ENCODE results near the gene PRKCG. TPM values are rescaled to one million over a fixed set of nuclear protein-coding genes. Genes with fewer than 3 reads are reported as not detected.

PRKCG gene
- total and polyA plus RNA-seq, 9 donors, result 0.04 to 0.08 TPM; not detected in 7

DNA sequence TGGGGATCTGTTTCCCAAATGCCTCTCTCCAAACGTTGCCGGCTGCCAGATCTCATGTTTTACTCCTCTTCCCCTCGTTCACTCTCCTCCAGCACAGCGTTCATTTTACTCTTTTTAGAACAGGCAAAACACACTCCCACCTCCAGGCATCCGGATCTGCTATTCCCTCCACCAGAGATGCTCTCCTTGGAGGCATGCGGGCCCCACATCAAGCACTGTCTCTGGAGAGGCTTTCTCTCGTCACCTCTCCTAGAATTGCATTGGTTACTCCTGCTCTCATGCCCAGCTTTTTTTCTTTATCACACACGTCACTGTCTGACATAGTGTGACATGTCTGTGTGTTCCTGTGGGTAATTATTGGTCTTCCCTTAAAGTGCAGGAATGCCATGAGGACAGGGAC lies 34.4 kb upstream of the PRKCG start:
- intact Hi-C loops (cut with DNase I), result loop anchor here in 2 of 4 donors (10.0 kb wide), 2 partner anchors 57 to 177 kb away; partner anchors contain the start of gene CACNG7 (in 1 of the 2)
- TF ChIP-seq EP300 (IDR thresholded peaks at IDR 0.05) (no peak), POLR2A (IDR thresholded peaks at IDR 0.05) (no peak)
- TF ChIP-seq, protein P1, sequence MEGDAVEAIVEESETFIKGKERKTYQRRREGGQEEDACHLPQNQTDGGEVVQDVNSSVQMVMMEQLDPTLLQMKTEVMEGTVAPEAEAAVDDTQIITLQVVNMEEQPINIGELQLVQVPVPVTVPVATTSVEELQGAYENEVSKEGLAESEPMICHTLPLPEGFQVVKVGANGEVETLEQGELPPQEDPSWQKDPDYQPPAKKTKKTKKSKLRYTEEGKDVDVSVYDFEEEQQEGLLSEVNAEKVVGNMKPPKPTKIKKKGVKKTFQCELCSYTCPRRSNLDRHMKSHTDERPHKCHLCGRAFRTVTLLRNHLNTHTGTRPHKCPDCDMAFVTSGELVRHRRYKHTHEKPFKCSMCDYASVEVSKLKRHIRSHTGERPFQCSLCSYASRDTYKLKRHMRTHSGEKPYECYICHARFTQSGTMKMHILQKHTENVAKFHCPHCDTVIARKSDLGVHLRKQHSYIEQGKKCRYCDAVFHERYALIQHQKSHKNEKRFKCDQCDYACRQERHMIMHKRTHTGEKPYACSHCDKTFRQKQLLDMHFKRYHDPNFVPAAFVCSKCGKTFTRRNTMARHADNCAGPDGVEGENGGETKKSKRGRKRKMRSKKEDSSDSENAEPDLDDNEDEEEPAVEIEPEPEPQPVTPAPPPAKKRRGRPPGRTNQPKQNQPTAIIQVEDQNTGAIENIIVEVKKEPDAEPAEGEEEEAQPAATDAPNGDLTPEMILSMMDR (IDR thresholded peaks at IDR 0.05), result no peak

DNA sequence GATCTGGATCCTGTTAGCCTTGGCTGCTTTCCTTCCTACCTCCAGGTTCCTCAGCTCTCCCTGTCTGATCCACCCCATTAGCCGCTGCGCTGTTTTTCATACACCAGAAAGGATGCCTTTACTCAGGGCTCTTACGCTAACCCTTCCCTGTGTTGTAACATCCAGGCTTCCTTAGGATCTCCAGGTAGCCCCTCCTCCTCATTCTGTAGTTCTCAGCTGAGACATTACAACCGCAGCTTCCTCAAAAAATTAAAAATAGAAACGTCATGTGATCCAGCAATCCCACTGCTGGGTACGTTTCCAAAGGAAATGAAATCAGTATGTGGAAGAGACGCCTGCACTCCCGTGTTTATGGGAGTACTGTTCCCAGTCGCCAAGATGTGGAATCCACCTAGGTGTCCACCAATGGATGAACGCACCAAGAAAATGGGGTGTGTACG lies 32.7 kb upstream of the PRKCG start:
- WGBS, 3 donors, result 43 to 49% (median 43%) methylated on average over 11 of the region's 11 CpGs
- intact Hi-C loops (cut with DNase I), result loop anchor here in 2 of 4 donors (10.0 kb wide), 2 partner anchors 56 to 176 kb away; partner anchors contain the start of gene CACNG7 (in 1 of the 2)
- Histone ChIP-seq H3K4me1 (ENCODE audit: insufficient read depth) (no peaks in the 10 kb centered on the region), H3K4me3 (no peak overlapping the region), H3K27ac (no peak overlapping the region), H3K27me3 (no peaks in the 10 kb centered on the region), H3K9me3 (no peaks in the 10 kb centered on the region), H3K36me3 (no peaks in the 10 kb centered on the region)
- no peak for DNase-seq
- TF ChIP-seq EP300 (IDR thresholded peaks at IDR 0.05) (no peak), POLR2A (IDR thresholded peaks at IDR 0.05) (no peak)
- TF ChIP-seq, protein P1 (IDR thresholded peaks at IDR 0.05), result no peak

More for the DNA sequence above, 34.4 kb upstream of the PRKCG start:
- H3K27ac ChIP-seq, result no peak overlapping the region
- H3K4me1 ChIP-seq (ENCODE audit: insufficient read depth), result no peaks in the 10 kb centered on the region
- no peak overlapping the region for H3K4me3 ChIP-seq
- WGBS, 3 donors, result 19 to 27% (median 25%) methylated on average over 8 of the region's 8 CpGs
- no peak for DNase-seq
- H3K36me3 ChIP-seq, result no peaks in the 10 kb centered on the region
- no peaks in the 10 kb centered on the region for H3K27me3 ChIP-seq
- no peaks in the 10 kb centered on the region for H3K9me3 ChIP-seq

DNA sequence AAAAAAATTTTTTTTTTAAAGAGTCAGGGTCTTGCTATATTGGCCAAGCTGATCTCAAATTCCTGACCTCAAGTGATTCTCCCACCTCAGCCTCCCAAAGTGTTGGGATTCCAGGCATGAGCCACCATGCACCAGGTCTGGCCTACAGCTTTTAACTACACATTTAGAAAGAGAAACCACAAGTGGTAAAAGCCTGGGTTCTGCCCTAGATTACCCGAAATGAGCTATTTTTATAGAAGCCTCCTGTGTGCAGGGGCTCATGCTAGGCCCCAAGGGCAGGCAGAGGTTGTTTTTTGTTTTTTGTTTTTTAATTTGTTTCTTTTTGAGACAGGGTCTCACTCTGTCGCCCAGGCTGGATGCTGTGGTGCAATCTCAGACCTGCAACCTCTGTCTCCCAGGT lies 28.3 kb upstream of the PRKCG start:
- H3K4me1 ChIP-seq (ENCODE audit: insufficient read depth), result no peaks in the 10 kb centered on the region
- H3K9me3 ChIP-seq, result no peaks in the 10 kb centered on the region
- H3K4me3 ChIP-seq, result no peak overlapping the region
- TF ChIP-seq POLR2A (IDR thresholded peaks at IDR 0.05), result no peak
- no peak for TF ChIP-seq EP300 (IDR thresholded peaks at IDR 0.05)
- TF ChIP-seq, protein P1 (IDR thresholded peaks at IDR 0.05), result no peak
- no peak for DNase-seq
- no peaks in the 10 kb centered on the region for H3K27me3 ChIP-seq
- H3K36me3 ChIP-seq, result no peaks in the 10 kb centered on the region
- H3K27ac ChIP-seq, result no peak overlapping the region
- 77 to 93% (median 79%) methylated on average over 2 of the region's 2 CpGs for WGBS, 3 donors
- intact Hi-C loops (cut with DNase I), result loop anchor here in 1 of 4 donors (5.0 kb wide), 1 partner anchor 174 kb away; no protein-coding TSS in a partner anchor

DNA sequence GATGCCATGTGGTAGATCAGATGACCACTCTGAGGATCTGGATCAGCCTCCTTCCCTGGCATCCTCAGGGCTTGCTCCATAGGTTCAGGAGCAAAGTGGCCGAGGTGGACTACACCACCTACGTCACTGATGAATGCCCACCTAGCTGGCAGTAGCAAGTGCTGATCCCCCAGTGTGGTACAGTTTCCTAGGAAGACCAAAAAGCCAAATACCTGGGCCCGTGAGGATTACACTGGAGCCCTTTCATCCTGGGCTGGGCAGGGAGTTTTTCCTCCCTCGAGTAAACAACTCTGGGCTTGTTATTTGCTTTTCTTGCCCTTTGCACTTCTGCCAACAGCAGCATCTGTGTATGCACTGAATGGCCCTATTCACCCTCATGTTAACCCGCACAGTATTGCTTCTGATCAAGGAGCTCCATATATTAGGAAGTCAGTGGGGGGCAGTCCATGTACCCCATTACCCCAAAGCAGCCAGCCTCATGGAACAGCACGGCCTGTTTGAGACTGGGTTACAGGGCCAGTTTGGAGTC lies 17.6 kb upstream of the PRKCG start:
- no peaks in the 10 kb centered on the region for H3K27me3 ChIP-seq
- H3K9me3 ChIP-seq, result no peaks in the 10 kb centered on the region
- DNase-seq, result no peak
- 70 to 79% (median 78%) methylated on average over 6 of the region's 6 CpGs for WGBS, 3 donors
- H3K4me3 ChIP-seq, result no peak overlapping the region
- intact Hi-C loops (cut with DNase I), result loop anchor here in 1 of 4 donors (5.0 kb wide), 1 partner anchor 667 kb away; no protein-coding TSS in a partner anchor
- peaks cover 4% of the 10 kb centered on the region for H3K4me1 ChIP-seq (ENCODE audit: insufficient read depth)
- no peak overlapping the region for H3K27ac ChIP-seq
- TF ChIP-seq EP300 (IDR thresholded peaks at IDR 0.05), result no peak
- TF ChIP-seq POLR2A (IDR thresholded peaks at IDR 0.05), result no peak
- TF ChIP-seq, protein P1 (IDR thresholded peaks at IDR 0.05), result no peak
- no peaks in the 10 kb centered on the region for H3K36me3 ChIP-seq
